Transverse colon (tissue), 4 donors: ENCODE measurements around the gene ZGRF1. TPM values are rescaled to one million over a fixed set of nuclear protein-coding genes. Genes with fewer than 3 reads are reported as not detected.

Experiments
- DNase-seq: peaks from one replicate; pipeline ENCODE4 v3.0.0-alpha.2; 2019
- H3K27ac ChIP-seq, 4 donors: fragments of 200-600 bp; sonication (generic); 2 replicates each; pipeline ENCODE4 v1.5.1; 2016 to 2018; ENCODE audit warnings: inconsistent platforms in 4 of 4
- H3K27me3 ChIP-seq: fragments of 200-600 bp; sonication (generic); 2 replicates; pipeline ENCODE4 v1.5.1; 2017; ENCODE audit warnings: inconsistent platforms
- H3K36me3 ChIP-seq, 4 donors: fragments of 200-600 bp; sonication (generic); 2 replicates each; pipeline ENCODE4 v1.5.1; 2017 to 2019; ENCODE audit warnings: inconsistent platforms in 4 of 4
- H3K4me1 ChIP-seq, 4 donors: fragments of 200-600 bp; sonication (generic); 2 replicates each; pipeline ENCODE4 v1.5.1; 2017 to 2020; ENCODE audit warnings: inconsistent platforms in 4 of 4
- H3K4me3 ChIP-seq, 4 donors: fragments of 200-600 bp; sonication (generic); 1 replicate in 1 of 4; 2 replicates in 3 of 4; pipeline versions ENCODE4 v1.5.1 to v1.6.1; 2017 to 2019; ENCODE audit warnings: inconsistent platforms in 4 of 4
- H3K9me3 ChIP-seq, 2 donors: fragments of 200-600 bp; sonication (generic); 2 replicates each; pipeline ENCODE4 v1.5.1; 2017 to 2019; ENCODE audit warnings: inconsistent platforms in 2 of 2
- CTCF ChIP-seq, 5 experiments: fragments of 200-600 bp in 3 of 5; fragments of 450-650 bp in 2 of 5; sonication (generic) in 3 of 5; IDR thresholded peaks; 1 replicate in 2 of 5; 2 replicates in 3 of 5; pipeline ENCODE4 v1.5.1; 2016 to 2017; ENCODE audit warnings: antibody characterized with exemption in 5 of 5, inconsistent platforms in 3 of 5, mild to moderate bottlenecking in 2 of 5, moderate library complexity in 1 of 5
- EP300 ChIP-seq: sonication (generic); formaldehyde crosslinking; IDR thresholded peaks from one replicate; pipeline ENCODE4 v1.6.1; 2017; ENCODE audit warnings: antibody characterized with exemption, low read depth
- POLR2A ChIP-seq: fragments of 450-650 bp; IDR thresholded peaks from one replicate; pipeline ENCODE4 v1.6.1; 2016; ENCODE audit warnings: antibody characterized with exemption, mild to moderate bottlenecking, moderate library complexity
- POLR2AphosphoS5 ChIP-seq, 3 donors: sonication (generic); formaldehyde crosslinking; IDR thresholded peaks; one replicate each; pipeline ENCODE4 v1.6.1; 2016; ENCODE audit warnings: antibody characterized with exemption in 3 of 3
- WGBS, 2 donors: methylation state at CpG; one replicate each; pipeline ENCODE4 v1.1.5; 2018; ENCODE audit warnings: low coverage in 1 of 2; 5-methylcytosine and 5-hydroxymethylcytosine counted together
- in situ Hi-C, 4 donors: fragments of 200-750 bp; cut with MboI; loops; one replicate each; pipeline versions ENCODE4 v1.15.0 to v1.15.1; 2017; ENCODE audit warnings: low sequenced_read_pairs in 3 of 4, low pct_ligation_motif_present in 1 of 4, low pct_unique_long_range_greater_than_20kb in 1 of 4
- intact Hi-C: fragments of 100-400 bp; cut with DNase I; formaldehyde crosslinking; loops from one replicate; pipeline ENCODE4 v1.15.1; 2023; ENCODE audit warnings: low total_unique reads
- total RNA-seq, 4 donors: library from RNA; depleted of rRNA; stranded (reverse); fragments of >200 nt; gene quantifications; one replicate each; pipeline ENCODE4 v1.1.0, GENCODE V29; 2016

Gene ZGRF1
- total RNA-seq, 4 donors from 2014 or later: 0.75 to 7.3 (median 3.7) TPM

- H3K9me3 ChIP-seq: no peaks in the 10 kb centered on the region
- H3K27ac ChIP-seq: no peak overlapping the region
- 13 to 20% methylated on average over 6 to 21 of the region's 21 CpGs for WGBS, 2 donors
- DNase-seq: no peak
- peaks cover 100% of the 10 kb centered on the region for H3K27me3 ChIP-seq
- in situ Hi-C loops (loop anchor here in 1 of 4 donors (10.0 kb wide), 1 partner anchor 195 kb away; no protein-coding TSS in a partner anchor), intact Hi-C loops (no loop called here)
- H3K4me1 ChIP-seq: peaks cover 3 to 49% (median 40%) of the 10 kb centered on the region in 4 donors
- H3K4me3 ChIP-seq: no peak overlapping the region
- TF ChIP-seq EP300 (no peak), POLR2A (no peak), POLR2AphosphoS5 (IDR thresholded peaks at IDR 0.05) (no peak), CTCF (IDR thresholded peaks at IDR 0.05) (no peak)
- H3K36me3 ChIP-seq: no peaks in the 10 kb centered on the region
Observed at GRCh38 chr4:112519689-112520597, 116.8 kb downstream of the ZGRF1 start.

- Histone ChIP-seq H3K27ac (no peak overlapping the region), H3K9me3 (no peaks in the 10 kb centered on the region), H3K36me3 (no peaks in the 10 kb centered on the region), H3K27me3 (peaks cover 100% of the 10 kb centered on the region), H3K4me3 (no peak overlapping the region), H3K4me1 (peaks cover 10 to 52% (median 44%) of the 10 kb centered on the region in 4 donors)
- in situ Hi-C loops: no loop called here
- no peak for TF ChIP-seq EP300
- no peak for TF ChIP-seq CTCF (IDR thresholded peaks at IDR 0.05)
- TF ChIP-seq POLR2A: no peak
- TF ChIP-seq POLR2AphosphoS5 (IDR thresholded peaks at IDR 0.05): no peak
- DNase-seq: no peak
- intact Hi-C loops: no loop called here
Observed at GRCh38 chr4:112518675-112519074, 118.0 kb downstream of the ZGRF1 start.

GRCh38 chr4:112517911-112518310 is 118.8 kb downstream of the ZGRF1 start:
- Histone ChIP-seq H3K27me3 (peaks cover 100% of the 10 kb centered on the region), H3K27ac (no peak overlapping the region), H3K9me3 (no peaks in the 10 kb centered on the region), H3K4me3 (no peak overlapping the region), H3K4me1 (peaks cover 10 to 44% (median 37%) of the 10 kb centered on the region in 4 donors), H3K36me3 (no peaks in the 10 kb centered on the region)
- DNase-seq: no peak
- WGBS, 2 donors: 28 to 34% methylated on average over 3 of the region's 3 CpGs
- in situ Hi-C loops (no loop called here), intact Hi-C loops (no loop called here)
- TF ChIP-seq EP300: no peak
- no peak for TF ChIP-seq CTCF (IDR thresholded peaks at IDR 0.05)
- TF ChIP-seq POLR2A: no peak
- no peak for TF ChIP-seq POLR2AphosphoS5 (IDR thresholded peaks at IDR 0.05)

- DNase-seq: no peak
- in situ Hi-C loops (no loop called here), intact Hi-C loops (no loop called here)
- H3K9me3 ChIP-seq: no peaks in the 10 kb centered on the region
- 1 to 7% methylated on average over 9 to 20 of the region's 20 CpGs for WGBS, 2 donors
- H3K36me3 ChIP-seq: no peaks in the 10 kb centered on the region
- no peak overlapping the region for H3K4me3 ChIP-seq
- no peak overlapping the region for H3K27ac ChIP-seq
- H3K4me1 ChIP-seq: peaks cover 10 to 42% (median 36%) of the 10 kb centered on the region in 4 donors
- TF ChIP-seq POLR2AphosphoS5 (IDR thresholded peaks at IDR 0.05) (no peak), EP300 (no peak), CTCF (IDR thresholded peaks at IDR 0.05) (no peak), POLR2A (no peak)
- peaks cover 100% of the 10 kb centered on the region for H3K27me3 ChIP-seq
Observed at GRCh38 chr4:112517067-112517634, 119.6 kb downstream of the ZGRF1 start.
